Skin of body (tissue), 2 donors: ENCODE data around the gene CABLES1. TPM values are rescaled to one million over a fixed set of nuclear protein-coding genes. Genes with fewer than 3 reads are reported as not detected.
"Not testable (repeated sequence)": the region's sequence is repeated elsewhere in the genome, so short reads cannot be mapped to it uniquely, and the experiment has no call there.

Source experiments
- DNase-seq: peaks from one replicate; lab custom pipeline; 2025; lab: John Stamatoyannopoulos, UW
- total RNA-seq: library from RNA; depleted of rRNA; stranded (reverse); fragments of >200 nt; gene quantifications from one replicate; pipeline ENCODE4 v1.2.3, GENCODE V29; 2014

CABLES1 gene
- total RNA-seq, 1 donor from 2014 or later: 26.6 TPM

DNA sequence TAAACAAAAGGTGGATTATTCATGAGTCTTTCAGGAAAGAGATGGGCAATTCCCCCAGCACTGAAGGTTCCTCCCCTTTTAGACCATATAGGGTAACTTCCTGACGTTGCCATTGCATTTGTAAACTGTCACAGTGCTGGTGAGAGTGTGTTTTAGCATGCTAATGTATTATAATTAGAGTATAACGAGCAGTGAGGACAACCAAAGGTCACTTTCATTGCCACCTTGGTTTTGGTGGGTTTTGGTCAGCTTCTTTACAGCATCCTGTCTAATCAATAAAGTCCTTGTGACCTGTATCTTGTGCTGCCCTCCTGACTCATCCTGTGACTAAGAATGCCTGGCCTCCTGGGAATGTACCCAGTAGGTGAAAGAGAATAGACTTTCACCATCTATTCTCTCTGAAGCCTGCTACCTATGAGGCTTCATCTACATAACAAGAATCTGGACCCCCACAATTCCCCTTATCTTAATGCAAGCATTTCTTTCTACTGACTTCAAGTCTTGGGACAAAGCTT is 148.7 kb downstream of the CABLES1 start:
- no peak for DNase-seq

DNA sequence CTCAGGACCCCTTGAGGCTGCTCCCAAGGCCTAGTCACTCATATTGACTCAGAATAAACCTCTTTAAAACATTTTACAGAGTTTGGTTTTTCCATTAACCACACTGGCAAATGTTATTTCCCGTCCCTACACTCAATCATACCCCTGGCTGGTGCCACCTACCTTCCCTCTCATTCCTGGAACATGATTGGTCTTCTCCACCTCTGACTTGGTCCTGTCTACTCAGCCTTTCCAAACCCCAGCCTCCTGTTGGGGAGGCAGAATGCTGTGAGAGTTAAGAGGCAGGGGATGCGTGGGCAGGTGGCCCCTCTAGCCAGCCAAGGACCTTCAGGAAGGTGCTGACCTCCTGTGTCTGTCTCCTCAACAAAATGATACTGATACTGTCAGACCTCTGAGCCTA is 149.3 kb downstream of the CABLES1 start:
- DNase-seq: no peak

DNA sequence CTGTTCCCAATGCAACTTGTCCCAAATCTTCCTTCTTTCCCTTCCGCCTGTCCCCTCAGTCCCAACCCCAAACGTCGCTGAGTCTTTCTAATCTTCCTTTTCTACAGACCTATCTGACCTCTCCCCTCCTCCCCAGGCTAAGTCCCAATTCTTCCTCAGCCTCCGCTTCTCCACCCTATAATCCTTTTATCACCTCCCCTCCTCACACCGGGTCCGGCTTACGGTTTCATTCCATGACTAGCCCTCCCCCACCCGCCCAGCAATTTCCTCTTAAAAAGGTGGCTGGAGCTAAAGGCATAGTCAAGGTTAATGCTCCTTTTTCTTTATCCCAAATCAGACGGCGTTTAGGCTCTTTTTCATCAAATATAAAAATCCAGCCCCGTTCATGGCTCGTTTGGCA is 150.3 kb downstream of the CABLES1 start:
- not testable (repeated sequence) for DNase-seq

DNA sequence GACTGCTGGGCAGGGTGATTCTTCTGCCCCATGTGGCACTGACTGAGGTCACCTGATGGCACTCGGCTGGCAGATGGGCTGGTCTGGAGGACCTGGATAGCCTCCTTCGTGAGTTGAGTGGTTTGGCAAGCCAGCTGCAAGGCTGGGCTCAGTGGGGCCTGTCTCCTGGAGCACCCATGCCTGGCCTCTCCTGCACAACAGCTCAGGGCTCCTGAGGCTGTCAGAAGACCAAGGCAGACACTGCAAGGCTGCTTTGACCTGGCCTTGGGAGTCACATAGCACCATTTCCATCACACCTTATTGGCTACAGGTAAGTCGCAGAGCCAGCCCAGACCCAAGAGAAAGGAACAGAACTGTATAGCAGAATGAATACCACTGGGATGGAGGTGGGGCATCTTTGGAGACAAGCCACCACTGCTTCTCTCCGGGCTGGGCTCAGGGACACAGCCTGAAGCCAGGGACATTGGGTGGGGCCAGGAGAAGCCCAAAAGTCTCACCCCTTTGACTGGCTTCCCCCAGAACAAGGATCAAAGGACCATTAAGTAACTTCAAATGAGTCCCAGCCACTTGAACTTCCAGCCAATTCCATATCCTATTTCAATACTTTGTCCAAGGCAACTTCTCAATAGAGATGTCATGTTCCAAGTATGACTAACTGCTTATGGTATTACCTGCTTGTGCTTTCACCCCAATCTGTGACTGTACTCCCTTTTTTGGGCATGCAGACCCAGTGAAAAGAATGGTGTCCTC is 156.3 kb downstream of the CABLES1 start:
- no peak for DNase-seq

DNA sequence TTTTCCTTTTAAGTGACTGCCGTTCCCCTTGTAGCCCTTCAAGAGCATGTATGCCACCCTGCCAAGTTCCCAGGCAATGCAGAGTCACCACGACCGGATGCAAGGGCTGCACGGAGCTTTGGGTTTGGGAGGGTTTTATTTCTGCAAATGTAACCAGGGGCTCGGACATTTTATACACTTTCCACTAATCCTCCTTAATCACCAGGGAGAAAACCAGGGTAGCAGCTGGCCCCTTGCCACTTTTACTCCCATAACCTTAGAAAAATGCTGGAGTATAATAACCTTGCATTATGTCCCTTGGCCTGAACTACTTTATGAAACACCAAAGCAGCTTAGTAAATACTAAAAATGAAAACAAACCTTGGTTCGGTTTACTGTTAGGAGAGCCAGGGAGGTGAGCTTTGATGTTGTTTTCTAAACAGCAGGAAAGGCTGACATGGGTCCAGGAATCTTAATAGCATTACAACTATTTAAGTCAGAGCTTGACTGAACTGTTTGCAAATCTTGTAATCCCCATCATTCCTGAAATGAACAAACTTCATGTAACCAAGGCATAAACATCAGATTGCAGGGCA is 165.0 kb downstream of the CABLES1 start:
- DNase-seq: no peak

DNA sequence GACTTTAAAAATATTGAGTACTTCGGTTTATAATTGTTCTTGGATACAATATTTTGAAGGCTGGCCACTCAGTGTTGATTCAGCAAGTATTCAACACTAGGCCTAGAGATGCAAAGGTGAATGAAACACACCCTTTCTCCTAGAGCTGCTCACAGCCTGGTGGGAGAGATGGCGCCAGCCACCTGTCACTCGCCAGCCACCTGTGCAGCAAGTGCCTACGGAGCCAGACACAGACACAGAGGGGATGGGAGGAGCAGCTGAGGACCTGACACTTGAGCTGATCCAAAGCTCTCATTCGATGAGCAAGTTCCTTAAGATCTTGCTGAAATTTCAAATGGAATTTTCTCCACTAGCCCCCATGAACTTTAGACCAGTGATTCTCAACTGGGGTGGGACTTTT is 166.7 kb downstream of the CABLES1 start:
- DNase-seq: no peak

DNA sequence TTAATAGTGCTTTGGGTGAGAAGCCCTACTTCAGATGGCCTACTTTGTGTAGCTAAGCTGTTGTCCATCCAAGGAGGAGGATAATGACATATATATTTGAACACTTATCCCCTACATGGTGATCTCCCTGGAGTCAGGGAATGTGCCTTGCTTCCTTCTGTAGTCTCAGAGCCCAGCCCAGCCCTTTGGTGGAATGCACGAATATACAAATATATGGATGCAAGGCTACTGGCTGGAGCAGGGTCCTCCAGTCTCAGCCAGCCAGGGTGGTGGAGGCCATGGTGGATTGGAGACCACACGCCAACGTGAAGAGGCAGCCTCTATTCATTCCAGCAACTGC is 167.2 kb downstream of the CABLES1 start:
- DNase-seq: no peak

DNA sequence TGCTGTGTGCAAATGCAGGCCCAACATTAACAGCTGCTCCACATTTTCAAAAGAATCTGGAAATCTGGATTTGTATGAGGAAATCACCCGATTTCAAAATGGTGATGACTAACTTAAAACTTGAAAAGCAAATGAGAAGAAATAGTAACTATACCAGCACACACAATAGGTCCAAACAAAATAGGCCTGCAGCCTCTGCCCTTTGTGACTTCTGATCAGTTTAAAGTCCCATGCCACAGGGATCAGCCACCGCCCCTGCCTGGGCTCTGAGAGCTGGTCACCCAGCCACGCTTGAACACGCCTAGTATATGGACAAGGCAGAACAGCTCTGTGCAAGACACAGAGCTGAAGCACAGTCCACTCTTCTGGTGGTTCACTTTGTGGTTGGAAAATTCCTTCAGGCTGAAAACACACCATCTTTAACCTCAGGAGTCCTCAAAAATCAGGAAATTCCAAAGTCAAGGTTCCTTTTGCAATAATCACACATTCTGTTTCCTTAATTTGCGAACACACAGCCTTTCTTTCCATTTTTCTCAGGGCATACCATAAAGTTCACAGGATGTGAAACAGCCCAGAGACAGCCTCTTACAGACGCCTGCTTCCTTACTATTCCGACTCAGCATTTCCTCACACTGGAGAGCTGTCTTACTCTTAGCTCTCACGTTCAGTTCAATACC is 167.7 kb downstream of the CABLES1 start:
- DNase-seq: no peak

DNA sequence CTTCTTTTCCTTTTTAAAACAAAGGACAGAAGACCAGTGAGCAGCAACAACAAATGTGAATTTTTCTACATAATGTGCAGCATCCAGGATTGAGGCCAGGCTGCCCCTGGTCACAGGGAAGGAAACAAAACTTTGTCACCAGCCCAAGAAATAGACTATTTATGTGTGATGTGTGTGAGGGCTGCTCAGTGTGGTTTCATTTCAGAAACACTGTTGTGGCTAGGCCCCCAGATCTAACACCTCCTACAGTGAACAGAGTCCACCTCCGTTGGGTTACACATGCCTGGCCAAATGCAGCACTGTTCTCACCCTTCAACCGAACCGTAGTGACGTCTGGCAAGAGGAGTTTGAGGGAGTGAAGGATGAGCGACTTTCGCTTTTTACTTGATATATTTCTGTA is 171.5 kb downstream of the CABLES1 start:
- DNase-seq: no peak

DNA sequence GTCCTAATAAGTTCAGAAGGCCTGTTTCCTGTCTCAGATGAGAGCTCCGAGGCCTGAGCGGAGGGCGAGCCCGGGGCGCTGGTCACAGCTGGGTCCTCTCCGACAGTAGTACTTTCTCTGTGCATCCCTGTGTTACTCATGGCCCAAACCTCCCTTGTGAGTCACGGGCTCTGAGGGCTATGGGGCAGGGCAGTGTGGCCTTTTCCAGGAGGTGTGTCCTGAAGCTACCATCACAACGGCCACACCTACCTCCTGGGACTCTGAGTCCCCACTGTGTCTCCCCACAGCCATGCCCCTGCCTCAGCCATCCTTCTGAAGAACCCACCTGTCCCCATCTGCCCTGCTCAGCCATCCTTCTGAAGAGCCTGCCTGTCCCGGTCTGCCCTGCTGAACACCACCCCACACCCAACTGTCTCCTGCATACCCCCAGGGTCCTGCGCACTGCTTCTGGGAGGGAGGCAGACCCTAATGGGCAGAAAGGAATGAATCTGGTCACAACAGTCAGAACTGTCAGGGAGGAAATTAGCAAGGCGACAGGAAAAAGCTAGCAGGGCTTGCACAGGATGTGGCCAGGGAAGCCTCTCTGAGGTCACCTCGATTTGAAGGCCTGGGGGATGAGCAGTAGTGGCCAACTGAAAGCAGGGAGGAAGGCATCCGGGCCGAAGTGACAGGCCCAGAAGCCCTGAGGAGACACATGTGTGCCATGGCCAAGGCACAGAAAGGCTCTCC is 172.4 kb downstream of the CABLES1 start:
- DNase-seq: no peak

Other genes starting within 250 kb of the CABLES1 start
- gene RBBP8, start 202.2 kb upstream of the CABLES1 start, total RNA-seq: 61.2 TPM